HG03159 (cell line): ENCODE data around the gene BEND6.
A peak's percentile ranks its signal among the peaks of the same experiment; 100 is the strongest.

Experiments
- ATAC-seq: cut with Tn5 transposase; IDR thresholded peaks from one replicate; pipeline ENCODE4 v1.9.1; 2021; ENCODE audit warnings: mild to moderate bottlenecking, moderate library complexity; ENCODE audit not compliant: unreplicated experiment

BEND6 gene

DNA sequence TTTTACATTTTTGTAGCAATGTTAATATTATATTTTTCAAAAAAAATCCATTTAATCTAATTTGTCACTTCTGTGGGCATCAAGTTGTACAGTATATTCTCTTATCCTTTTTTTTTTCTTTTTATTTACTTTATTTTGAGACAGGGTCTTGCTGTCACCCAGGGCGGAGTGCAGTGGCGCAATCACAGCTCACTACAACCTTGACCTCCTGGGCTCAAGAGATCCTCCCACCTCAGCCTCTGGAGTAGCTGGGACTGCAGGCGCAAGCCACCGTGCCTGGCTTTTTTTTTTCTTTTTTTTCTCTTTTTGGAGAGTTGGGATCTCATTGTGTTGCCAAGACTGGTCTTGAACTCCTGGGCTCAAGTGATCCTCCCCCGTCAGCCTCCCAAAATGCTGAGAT is 14.4 kb upstream of the BEND6 start:
- no peak for ATAC-seq

GRCh38 chr6:56940977-56941376 is 13.9 kb upstream of the BEND6 start:
- no peak for ATAC-seq

DNA sequence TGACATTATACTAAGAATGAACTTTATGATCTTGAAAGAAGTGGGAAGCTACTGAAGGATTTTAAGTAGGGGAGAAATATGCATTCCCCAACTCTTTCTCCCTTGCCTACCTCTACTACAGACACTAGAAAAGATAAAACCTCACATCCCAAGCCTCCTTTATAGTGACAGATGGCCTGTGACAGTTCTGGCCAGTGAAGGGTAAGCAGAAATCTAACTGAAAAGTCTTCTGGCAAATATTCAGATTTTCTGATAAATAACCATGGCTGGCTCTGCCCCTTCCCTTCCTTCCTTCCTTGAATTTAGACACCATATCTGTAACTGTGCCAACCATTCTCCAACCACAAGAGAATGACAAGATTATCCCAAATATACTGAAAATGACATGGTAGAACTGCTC is 10.2 kb upstream of the BEND6 start:
- ATAC-seq = no peak

DNA sequence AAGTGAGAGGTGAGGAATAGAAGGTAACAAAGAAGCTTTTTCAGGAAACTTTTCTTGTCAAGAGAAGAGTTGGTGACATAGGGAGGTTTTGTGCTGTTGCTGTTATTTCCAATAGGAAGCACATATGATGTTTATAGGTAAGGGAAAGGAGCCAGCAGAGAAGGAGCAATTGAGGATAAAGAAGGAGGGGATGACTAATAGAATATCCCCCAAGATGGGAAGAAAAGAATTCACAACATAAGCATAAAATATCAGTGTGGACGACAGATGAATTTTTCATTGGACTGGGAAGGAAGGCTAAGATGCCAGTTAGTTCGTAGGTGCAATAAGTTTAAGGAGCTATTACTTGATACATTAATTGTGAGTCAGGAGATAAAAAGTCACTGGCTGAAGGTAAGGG is 8.5 kb upstream of the BEND6 start:
- ATAC-seq = no peak

- ATAC-seq = no peak
These were observed 7.0 kb upstream of the BEND6 start for GRCh38 chr6:56947924-56948323.

DNA sequence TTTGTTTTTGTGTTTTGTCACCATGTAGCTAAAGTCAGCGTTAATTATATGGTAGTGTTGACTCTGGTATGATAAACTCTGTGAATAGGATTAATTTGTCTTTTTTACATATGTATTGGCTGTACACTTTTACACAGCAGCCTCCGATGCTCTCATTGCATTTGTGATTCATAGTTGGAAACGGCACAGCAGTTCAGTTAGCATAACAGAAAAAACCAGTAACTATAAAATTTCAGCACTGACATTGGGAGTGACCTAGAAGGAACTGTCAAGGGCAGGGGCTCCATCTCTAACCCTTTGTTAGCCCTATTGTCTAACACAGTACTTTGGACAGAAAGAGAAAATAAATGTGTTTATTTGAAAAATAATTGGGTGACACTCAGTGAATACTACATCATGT is 5.6 kb upstream of the BEND6 start:
- no peak for ATAC-seq

GRCh38 chr6:56949925-56950495 is 4.9 kb upstream of the BEND6 start:
- ATAC-seq = no peak

GRCh38 chr6:56951049-56951831 is 3.7 kb upstream of the BEND6 start:
- ATAC-seq = no peak

DNA sequence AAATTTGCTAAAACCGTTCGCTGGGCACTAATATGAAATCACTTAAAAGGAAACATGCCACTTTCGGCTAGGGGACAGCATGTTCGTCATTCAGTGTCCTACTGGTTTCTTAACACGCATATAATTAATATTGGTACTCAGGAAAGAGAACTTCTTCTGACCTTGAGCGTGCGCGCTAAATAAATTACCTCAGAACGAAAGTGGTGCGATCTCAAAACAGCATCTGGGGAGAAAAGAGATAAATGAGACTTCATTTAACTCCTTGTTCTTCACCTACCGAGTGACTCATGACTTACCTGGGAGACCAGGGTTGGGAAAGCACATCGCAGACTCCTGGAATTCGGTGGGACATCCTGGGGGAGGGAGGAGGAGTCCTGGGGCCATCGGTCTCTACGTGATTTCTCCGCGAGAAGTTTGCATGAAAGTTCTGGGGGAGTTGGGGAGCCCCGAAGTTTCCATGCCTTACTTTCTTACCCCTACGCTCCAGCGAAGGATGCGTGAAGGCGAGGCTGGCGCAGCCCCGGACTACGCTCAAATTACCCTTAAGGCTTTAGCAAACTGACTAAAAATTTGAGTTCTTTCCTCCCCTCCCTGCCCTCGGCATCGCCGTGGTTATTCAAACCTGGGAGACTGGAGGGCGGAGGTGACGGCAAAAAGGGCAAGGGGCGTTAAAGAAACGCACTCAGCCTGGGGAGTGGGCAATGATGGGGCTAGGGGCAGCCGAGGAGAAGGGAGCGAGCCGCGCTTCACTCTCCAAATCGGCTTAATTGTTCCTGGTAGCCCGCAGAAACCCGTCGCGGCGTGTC is 1.1 kb upstream of the BEND6 start:
- ATAC-seq = peak; percentile 19

DNA sequence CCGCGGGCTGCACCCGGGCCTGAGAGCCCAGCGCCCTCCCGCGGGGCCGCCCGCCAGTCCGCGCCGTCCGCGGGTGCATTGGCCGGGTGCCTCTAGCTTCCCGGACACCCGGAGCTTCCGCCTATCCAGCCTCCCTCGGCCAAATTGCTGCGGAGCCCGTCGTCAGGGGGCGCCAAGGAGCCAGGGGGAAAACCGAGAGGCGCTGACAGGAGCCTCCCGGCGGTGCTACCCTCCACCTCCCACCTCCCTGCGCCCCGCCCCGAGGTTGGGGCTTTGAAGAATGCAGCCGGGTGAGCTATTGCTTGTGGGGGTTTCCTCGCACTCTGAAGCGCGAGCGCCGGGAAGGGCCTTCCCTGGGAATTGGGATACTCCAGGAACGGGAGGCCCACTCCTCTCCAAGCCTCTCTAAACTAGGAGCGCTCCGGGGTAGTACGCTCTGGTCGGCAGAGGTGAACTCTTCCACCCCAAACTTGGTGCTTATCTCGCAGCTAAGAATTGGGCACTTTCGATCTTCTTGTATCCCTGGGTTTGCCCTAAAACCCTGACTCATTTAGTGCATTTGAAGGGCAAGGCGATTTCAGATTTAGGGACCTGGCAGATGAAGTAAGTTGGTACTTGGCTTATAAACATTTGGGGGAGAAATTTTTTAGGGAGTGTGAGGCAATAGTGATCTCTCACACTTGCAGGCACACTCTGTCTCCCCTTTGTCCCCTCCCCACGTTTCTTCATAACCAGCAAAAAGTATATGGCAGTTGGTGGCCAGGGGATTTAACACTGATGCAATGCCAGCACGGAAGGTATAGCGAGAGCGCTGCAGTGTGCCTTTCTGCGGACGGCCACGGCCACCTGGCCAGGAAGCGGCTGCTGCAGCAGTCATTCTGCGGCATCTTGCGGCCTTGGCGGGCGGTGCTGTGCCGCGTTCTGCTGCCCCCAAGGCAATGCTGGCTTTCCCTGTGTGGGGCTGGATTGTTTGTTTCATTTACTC is 556 bp downstream of the BEND6 start:
- ATAC-seq = peak; percentile 55

GRCh38 chr6:56956491-56956890 is 1.6 kb downstream of the BEND6 start:
- no peak for ATAC-seq

DNA sequence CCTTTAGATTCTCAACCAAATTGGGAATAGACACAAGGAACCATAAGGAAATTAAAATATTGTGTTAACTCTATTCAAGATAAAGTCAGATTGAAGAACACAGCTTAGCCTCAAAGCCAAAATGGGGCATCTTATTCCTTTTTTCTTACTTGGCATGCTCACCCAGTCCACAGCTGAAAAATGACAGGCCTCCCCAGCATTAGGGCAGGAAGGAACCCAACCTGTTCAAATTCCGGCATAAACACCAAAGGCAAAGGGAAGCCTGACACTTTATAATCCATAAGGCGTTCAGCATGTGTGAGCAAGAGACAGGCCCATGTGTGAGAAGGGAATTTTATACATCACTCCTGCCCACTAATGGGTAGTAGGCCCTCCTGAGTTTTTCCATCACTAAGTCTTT is 2.9 kb downstream of the BEND6 start:
- no peak for ATAC-seq

DNA sequence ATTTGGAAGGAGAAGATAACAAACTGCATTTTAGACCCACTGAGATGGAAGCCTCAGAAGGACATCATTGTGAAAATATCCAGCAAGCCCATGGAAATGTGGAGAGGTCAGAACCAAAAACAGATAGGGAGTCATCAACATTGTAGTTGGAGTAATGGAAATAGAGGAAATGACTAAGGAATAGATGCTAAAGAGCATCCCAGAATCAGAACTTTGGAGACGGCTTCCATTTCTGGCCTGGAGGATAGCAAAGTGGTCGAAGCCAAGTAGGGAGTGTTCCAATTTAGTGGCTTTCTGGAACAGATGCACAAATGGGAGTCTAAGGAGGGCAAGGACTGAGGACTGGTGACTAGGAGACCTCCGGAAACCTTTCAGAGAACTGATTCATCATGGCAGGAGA is 3.6 kb downstream of the BEND6 start:
- no peak for ATAC-seq

DNA sequence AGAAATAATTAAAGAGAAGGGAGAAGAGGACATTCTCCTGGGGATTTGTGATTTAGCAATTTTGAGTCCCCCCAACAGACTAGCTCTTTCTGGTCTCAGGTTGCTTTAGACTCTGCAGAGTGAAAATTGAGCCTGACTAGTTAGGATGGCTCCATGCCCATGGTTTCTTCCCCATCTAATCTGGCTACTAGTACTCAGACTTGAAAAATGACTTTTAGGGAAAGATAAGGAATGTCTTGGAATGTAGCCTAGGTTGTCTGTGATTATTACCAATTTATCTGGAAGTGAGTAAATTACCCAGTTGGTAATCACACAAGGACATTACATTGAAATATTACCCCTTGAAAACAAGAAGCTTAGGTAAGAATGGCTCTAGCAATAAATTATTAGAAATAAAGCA is 4.2 kb downstream of the BEND6 start:
- ATAC-seq = no peak

- no peak for ATAC-seq
These were observed 5.0 kb downstream of the BEND6 start for GRCh38 chr6:56959938-56960337.

DNA sequence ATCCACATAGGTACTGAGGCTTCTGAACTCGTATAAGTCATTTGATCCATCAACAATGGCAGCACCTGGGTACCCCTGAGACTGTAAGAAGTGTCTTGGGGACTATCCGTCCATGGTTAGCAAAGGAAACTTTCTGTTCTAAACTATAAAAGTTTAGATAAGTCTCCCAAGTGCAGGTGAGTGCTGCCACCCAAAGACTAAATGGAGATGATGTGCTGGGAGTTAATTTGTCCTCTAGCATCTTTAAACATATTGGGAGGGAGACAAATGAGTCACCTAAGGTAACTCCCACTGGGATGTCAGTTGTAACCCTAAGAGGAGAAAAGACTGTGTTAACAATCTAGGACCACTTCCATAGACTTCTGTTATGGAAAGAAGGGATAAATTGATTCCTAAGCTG is 6.2 kb downstream of the BEND6 start:
- no peak for ATAC-seq

DNA sequence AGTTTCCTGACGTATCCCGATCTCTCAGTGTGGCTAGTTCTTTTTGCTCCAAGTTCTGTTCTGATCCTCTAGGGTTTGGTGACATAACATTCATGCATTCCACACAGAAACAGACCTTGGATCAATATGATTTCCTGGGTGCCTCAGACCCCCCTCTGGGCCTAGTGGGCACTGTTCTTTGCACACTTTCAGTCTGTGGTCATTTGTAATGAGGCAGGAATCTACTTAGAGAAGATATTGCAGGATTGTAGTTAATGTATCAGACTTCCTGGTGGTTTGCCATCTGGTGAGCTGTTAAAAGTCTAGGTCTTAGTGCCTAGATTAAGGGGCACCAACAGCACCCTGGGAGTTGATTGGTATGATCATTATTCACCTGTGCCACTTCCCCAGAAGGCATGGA is 7.5 kb downstream of the BEND6 start:
- no peak for ATAC-seq

DNA sequence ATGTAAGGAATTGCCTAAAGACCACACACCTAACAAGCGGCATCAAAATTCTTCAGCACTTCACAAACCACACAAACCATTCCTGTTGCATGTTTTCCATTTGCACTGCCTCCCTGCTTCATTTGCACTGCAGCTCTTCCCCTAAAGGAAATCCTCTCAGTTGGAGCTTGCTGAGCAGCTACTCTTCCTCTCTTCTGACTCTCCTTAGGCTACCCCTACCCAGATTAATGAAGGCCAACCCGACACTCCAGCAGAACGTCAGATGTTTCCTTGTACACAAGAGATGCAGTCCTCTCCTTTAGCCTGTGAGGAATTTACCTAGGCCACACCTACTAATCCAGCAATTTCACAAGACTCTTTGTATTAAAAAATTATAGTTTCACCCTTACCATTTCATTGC is 8.1 kb downstream of the BEND6 start:
- ATAC-seq = no peak

DNA sequence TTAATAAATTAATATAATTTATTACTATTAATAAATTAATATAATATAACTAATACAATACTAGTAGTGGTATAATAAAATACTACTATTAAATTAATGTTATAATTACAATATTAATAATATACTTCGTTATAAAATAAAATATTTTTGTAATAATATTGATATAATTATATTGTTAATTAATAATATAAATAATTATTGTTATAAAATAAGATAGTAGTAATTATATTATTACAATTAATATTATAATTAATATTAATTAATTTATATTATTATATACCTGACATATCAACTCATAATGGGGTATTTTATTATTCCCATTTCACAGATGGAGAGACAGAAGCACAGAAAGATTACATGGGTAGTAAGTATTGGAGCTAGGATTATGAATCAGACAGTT is 8.9 kb downstream of the BEND6 start:
- no peak for ATAC-seq

- ATAC-seq = no peak
These were observed 10.2 kb downstream of the BEND6 start for GRCh38 chr6:56965126-56965525.

DNA sequence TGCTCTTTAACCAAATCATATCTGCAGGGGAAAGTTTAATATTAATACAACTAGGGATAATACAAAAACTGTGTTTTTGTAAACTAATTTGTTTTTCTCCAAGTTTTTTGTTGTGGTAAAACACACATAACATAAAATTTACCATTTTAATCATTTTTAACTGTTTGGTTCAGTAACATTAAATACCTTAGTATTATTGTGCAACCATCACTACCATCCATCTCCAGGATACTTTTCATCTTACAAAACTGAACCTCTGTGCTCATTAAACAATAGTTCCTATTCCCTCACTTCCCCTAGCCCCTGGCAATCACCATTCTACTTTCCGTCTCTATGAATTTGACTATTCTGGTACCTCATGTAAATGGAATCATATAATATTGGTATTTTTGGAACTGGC is 15.9 kb downstream of the BEND6 start:
- no peak for ATAC-seq
